HG03439 (cell line): ENCODE results near the gene MX1.

Experiments used
- ATAC-seq: cut with Tn5 transposase; IDR thresholded peaks from one replicate; pipeline ENCODE4 v1.9.1; 2021; ENCODE audit warnings: mild to moderate bottlenecking, moderate library complexity; ENCODE audit not compliant: unreplicated experiment

MX1 gene

GRCh38 chr21:41487082-41487481 is 61.0 kb downstream of the MX1 start:
- ATAC-seq: no peak

- ATAC-seq: no peak
These were observed 62.0 kb downstream of the MX1 start for GRCh38 chr21:41488080-41488479.

- no peak for ATAC-seq
These were observed 63.3 kb downstream of the MX1 start for GRCh38 chr21:41489329-41489728.

- no peak for ATAC-seq
These were observed 64.3 kb downstream of the MX1 start for GRCh38 chr21:41490330-41490729.

- ATAC-seq: no peak
These were observed 65.4 kb downstream of the MX1 start for GRCh38 chr21:41491412-41491811.

GRCh38 chr21:41494242-41494641 is 68.2 kb downstream of the MX1 start:
- ATAC-seq: no peak

- no peak for ATAC-seq
These were observed 71.0 kb downstream of the MX1 start for GRCh38 chr21:41497008-41497407.

- no peak for ATAC-seq
These were observed 71.7 kb downstream of the MX1 start for GRCh38 chr21:41497788-41498187.

- ATAC-seq: no peak
These were observed 73.9 kb downstream of the MX1 start for GRCh38 chr21:41499920-41500319.

GRCh38 chr21:41500363-41500762 is 74.3 kb downstream of the MX1 start:
- ATAC-seq: no peak

- ATAC-seq: no peak
These were observed 74.9 kb downstream of the MX1 start for GRCh38 chr21:41500931-41501381.

GRCh38 chr21:41501919-41502318 is 75.9 kb downstream of the MX1 start:
- no peak for ATAC-seq

GRCh38 chr21:41503331-41503730 is 77.3 kb downstream of the MX1 start:
- no peak for ATAC-seq

- ATAC-seq: no peak
These were observed 78.0 kb downstream of the MX1 start for GRCh38 chr21:41504030-41504429.

GRCh38 chr21:41506005-41506594 is 80.1 kb downstream of the MX1 start:
- ATAC-seq: no peak

GRCh38 chr21:41506611-41507520 is 80.8 kb downstream of the MX1 start:
- ATAC-seq: no peak

GRCh38 chr21:41507521-41508414 is 81.7 kb downstream of the MX1 start, which contains the start of gene TMPRSS2:
Gene TMPRSS2 (minus strand): TSS chr21:41508158. CDS start chr21:41498133, 10,025 bp downstream.
- ATAC-seq: no peak

- no peak for ATAC-seq
These were observed 82.5 kb downstream of the MX1 start for GRCh38 chr21:41508415-41509144.
